ENCODE data around the gene TBCD. TPM values are rescaled to one million over a fixed set of nuclear protein-coding genes. Genes with fewer than 3 reads are reported as not detected.

Gene TBCD
- total RNA-seq, 1 donor from 2014 or later, result 84.8 TPM

DNA sequence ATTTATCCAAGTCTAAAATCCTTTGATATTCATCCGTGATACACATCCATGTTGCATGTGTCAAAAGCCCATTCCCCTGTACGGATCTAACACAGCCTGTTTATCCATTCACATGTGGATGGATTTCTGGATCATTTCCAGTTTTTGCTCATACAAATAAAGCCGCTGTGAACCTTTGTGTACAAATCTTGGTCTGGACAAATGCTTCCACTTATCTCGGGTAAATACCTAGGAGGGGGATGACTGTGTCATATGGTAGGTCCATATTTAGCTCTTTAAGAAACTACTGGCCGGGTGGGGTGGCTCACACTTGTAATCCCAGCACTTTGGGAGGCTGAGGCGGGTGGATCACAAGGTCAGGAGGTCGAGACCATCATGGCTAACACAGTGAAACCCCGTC, 6.3 kb upstream of the TBCD start:
- peaks cover 26% of the 10 kb centered on the region for H3K36me3 ChIP-seq
- no peaks in the 10 kb centered on the region for H3K4me1 ChIP-seq
- peak overlapping the region; percentile 46 for H3K27ac ChIP-seq
- ATAC-seq, result peak; percentile 42 to 71
- peaks cover 4% of the 10 kb centered on the region for H3K9me3 ChIP-seq
- intact Hi-C loops (cut with DNase I), result no loop called here
- TF ChIP-seq CTCF (IDR thresholded peaks at IDR 0.05), result no peak
- H3K4me3 ChIP-seq, result no peak overlapping the region
- no peaks in the 10 kb centered on the region for H3K27me3 ChIP-seq (ENCODE audit: low read depth)
- DNase-seq, result peak; percentile 15

DNA sequence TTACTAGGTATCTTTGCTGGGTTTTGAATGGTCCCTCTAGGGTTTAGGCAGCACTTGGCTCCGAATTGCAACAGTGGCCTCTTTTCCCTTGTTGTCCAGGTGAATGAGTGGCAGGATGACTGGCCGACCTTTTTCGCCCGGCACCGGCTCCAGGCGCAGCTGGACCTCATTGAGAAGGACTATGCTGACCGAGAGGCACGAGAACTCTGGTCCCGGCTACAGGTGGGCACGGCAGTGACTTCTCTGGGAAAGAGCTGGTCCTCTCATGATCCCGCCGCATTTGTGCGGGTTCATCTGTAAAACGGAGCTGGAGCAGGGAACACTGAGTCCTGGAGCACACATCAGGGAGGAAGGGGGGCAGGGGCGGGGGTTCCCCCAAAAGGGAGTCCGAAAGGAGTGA, 3.1 kb upstream of the TBCD start:
- no peaks in the 10 kb centered on the region for H3K36me3 ChIP-seq
- H3K4me3 ChIP-seq, result no peak overlapping the region
- peaks cover 13% of the 10 kb centered on the region for H3K4me1 ChIP-seq
- DNase-seq (peak; percentile 38), ATAC-seq (no peak)
- intact Hi-C loops (cut with DNase I), result no loop called here
- TF ChIP-seq CTCF (IDR thresholded peaks at IDR 0.05), result no peak
- H3K27ac ChIP-seq, result no peak overlapping the region
- no peaks in the 10 kb centered on the region for H3K27me3 ChIP-seq (ENCODE audit: low read depth)
- no peaks in the 10 kb centered on the region for H3K9me3 ChIP-seq

DNA sequence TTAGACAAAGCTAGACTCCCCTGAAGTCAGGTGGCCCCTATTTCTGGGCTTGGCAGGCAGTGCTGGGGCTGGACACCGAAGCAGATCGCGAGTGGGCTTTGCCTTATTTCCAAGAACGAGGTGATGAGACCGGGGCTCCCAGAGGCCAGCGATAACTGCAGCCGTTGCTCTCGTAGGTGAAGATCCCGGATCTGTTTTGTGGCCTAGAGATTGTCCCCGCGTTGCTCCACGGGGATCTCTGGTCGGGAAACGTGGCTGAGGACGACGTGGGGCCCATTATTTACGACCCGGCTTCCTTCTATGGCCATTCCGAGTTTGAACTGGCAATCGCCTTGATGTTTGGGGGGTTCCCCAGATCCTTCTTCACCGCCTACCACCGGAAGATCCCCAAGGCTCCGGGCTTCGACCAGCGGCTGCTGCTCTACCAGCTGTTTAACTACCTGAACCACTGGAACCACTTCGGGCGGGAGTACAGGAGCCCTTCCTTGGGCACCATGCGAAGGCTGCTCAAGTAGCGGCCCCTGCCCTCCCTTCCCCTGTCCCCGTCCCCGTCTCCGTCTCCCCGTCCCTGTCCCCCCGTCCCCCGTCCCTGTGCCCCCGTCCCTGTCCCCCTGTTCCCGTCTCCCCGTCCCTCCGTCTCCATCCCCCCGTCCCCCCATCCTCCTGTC, 1.5 kb upstream of the TBCD start:
- Histone ChIP-seq H3K4me3 (no peak overlapping the region), H3K36me3 (no peaks in the 10 kb centered on the region), H3K27ac (no peak overlapping the region), H3K9me3 (no peaks in the 10 kb centered on the region), H3K27me3 (ENCODE audit: low read depth) (no peaks in the 10 kb centered on the region), H3K4me1 (peaks cover 14% of the 10 kb centered on the region)
- no peak for TF ChIP-seq CTCF (IDR thresholded peaks at IDR 0.05)
- ATAC-seq, result no peak
- intact Hi-C loops (cut with DNase I), result no loop called here
- DNase-seq, result peak; percentile 48

DNA sequence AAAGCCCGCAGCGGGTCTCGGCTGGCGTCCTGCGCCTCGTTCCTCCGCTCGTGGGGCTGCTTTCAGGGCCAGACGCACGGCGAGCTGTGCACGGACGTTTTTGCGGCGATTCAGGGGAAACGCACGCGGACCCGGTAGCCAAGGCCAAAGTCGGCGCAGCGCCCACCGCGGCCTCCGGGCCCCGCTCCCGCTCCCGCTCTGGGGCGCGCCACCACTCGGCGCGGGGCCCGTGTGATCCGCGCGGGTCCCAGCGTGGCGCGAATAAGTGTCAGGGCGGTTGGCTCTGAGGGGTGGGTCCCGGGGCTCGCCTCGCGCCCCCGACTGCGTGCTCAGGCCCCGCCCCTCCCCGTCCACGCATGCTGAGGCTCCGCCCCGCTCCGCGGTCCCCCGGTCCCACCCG, 694 bp upstream of the TBCD start:
- Histone ChIP-seq H3K9me3 (no peaks in the 10 kb centered on the region), H3K4me1 (peaks cover 14% of the 10 kb centered on the region), H3K36me3 (no peaks in the 10 kb centered on the region), H3K27me3 (ENCODE audit: low read depth) (no peaks in the 10 kb centered on the region), H3K27ac (peak overlapping the region; percentile 53), H3K4me3 (peak overlapping the region; percentile 93)
- intact Hi-C loops (cut with DNase I), result no loop called here
- ATAC-seq (no peak), DNase-seq (no peak)
- TF ChIP-seq CTCF (IDR thresholded peaks at IDR 0.05), result no peak

DNA sequence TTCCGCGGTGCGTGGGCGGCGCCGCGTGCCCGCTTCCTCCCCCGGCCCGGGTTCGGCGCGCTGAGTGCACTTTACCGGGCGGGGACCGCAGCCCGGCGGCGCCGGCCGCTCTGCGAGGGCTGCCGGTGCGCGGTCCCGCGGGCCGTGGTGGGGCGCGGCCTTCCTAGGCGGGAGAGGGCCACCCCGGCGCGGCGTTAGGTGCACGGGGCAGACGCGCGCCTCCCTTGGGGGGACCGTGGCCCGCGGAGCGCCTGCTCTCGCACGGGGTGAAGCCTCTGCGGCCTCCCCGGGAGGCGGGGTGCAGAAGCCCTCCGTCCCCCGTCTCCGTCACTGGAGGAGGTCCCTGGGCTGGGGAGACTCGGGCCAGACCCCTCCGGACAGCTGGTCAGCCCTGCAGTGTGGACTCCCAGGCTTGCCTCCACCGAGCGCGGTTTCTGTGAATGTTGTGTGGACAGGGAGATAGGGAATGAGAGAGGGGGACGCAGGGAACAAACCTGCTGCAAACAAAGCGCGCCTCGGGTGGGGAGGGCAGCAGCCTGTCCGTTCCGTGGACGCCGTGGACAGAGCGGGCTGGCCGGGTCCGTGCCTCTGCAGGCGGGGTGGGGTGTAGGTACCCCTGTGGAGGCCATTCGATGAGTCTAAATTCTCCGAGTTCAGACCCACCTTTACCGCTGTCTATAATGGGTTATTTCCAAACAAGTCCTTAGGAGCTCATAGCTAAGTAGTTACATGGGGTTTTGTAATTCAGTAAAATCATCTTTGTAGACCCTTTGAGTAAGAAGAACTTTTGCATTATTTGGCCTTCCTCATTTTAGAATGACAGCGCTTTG, 721 bp downstream of the TBCD start:
- peak overlapping the region; percentile 77 for H3K27ac ChIP-seq
- no peak for TF ChIP-seq CTCF (IDR thresholded peaks at IDR 0.05)
- DNase-seq, result peak; percentile 56
- peak in 1 of 2 donors; percentile 19 for ATAC-seq
- H3K36me3 ChIP-seq, result no peaks in the 10 kb centered on the region
- H3K4me1 ChIP-seq, result peaks cover 14% of the 10 kb centered on the region
- H3K4me3 ChIP-seq, result peak overlapping the region; percentile 93
- no peaks in the 10 kb centered on the region for H3K27me3 ChIP-seq (ENCODE audit: low read depth)
- intact Hi-C loops (cut with DNase I), result no loop called here
- no peaks in the 10 kb centered on the region for H3K9me3 ChIP-seq

Measured in lower lobe of right lung (tissue), 2 donors.